Gastrocnemius medialis (tissue), 4 donors: ENCODE results near the gene SPRY2. TPM values are rescaled to one million over a fixed set of nuclear protein-coding genes. Genes with fewer than 3 reads are reported as not detected.
A peak's percentile ranks its signal among the peaks of the same experiment; 100 is the strongest.
"Not testable (repeated sequence)": the region's sequence is repeated elsewhere in the genome, so short reads cannot be mapped to it uniquely, and the experiment has no call there.

Experiments used
- ATAC-seq, 2 donors: fragments of 150-250 bp; one replicate each; pipeline ENCODE4 v1.9.1; 2016
- DNase-seq, 2 donors: peaks; one replicate each; pipeline ENCODE4 v3.0.0-alpha.2; 2019
- H3K27ac ChIP-seq, 4 donors: fragments of 200-600 bp; sonication (generic); 1 replicate in 1 of 4; 2 replicates in 3 of 4; pipeline ENCODE4 v1.5.1; 2016 to 2018; ENCODE audit warnings: mild to moderate bottlenecking in 2 of 4, moderate library complexity in 1 of 4
- H3K27me3 ChIP-seq, 3 donors: fragments of 200-600 bp; sonication (generic) in 2 of 3; 1 replicate in 1 of 3; 2 replicates in 2 of 3; pipeline versions ENCODE4 v1.5.1 to v1.6.0; 2016 to 2019; ENCODE audit warnings: mild to moderate bottlenecking in 1 of 3, moderate library complexity in 1 of 3
- H3K36me3 ChIP-seq, 2 donors: fragments of 200-600 bp; sonication (generic) in 1 of 2; one replicate each; pipeline ENCODE4 v1.5.1; 2017 to 2018
- H3K4me1 ChIP-seq, 2 donors: fragments of 200-600 bp; sonication (generic) in 1 of 2; one replicate each; pipeline ENCODE4 v1.5.1; 2016 to 2017; ENCODE audit warnings: mild to moderate bottlenecking in 2 of 2
- H3K4me3 ChIP-seq, 4 donors: fragments of 200-600 bp; sonication (generic) in 3 of 4; 1 replicate in 1 of 4; 2 replicates in 3 of 4; pipeline ENCODE4 v1.5.1; 2016 to 2019; ENCODE audit warnings: mild to moderate bottlenecking in 2 of 4
- H3K9me3 ChIP-seq, 3 donors: fragments of 200-600 bp; sonication (generic) in 2 of 3; 1 replicate in 1 of 3; 2 replicates in 2 of 3; pipeline ENCODE4 v1.5.1; 2016 to 2019
- CTCF ChIP-seq, 5 experiments: fragments of 450-650 bp in 3 of 5; fragments of 200-600 bp in 2 of 5; sonication (generic) in 2 of 5; IDR thresholded peaks in 4 of 5; conservative IDR thresholded peaks in 1 of 5; 1 replicate in 4 of 5; 2 replicates in 1 of 5; pipeline ENCODE4 v1.5.1; 2016 to 2019; ENCODE audit warnings: antibody characterized with exemption in 5 of 5, mild to moderate bottlenecking in 3 of 5, moderate library complexity in 3 of 5
- POLR2A ChIP-seq, 2 donors: fragments of 450-650 bp; IDR thresholded peaks; one replicate each; pipeline ENCODE4 v1.6.1; 2017; ENCODE audit warnings: antibody characterized with exemption in 2 of 2, mild to moderate bottlenecking in 2 of 2, moderate library complexity in 2 of 2
- in situ Hi-C, 4 donors: fragments of 200-750 bp; cut with MboI; loops; one replicate each; pipeline versions ENCODE4 v1.15.0 to v1.8.0; 2017; ENCODE audit warnings: low sequenced_read_pairs in 4 of 4
- intact Hi-C: fragments of 100-400 bp; cut with DNase I; formaldehyde crosslinking; loops from one replicate; pipeline ENCODE4 v1.15.1; 2023; ENCODE audit warnings: low total_unique reads
- total RNA-seq, 4 donors: library from RNA; depleted of rRNA; stranded (reverse); fragments of >200 nt; gene quantifications; one replicate each; pipeline versions ENCODE4 v1.1.0 to v1.2.3, GENCODE V29; 2016

The SPRY2 gene
- total RNA-seq, 4 donors from 2014 or later, result 15.7 to 32.2 (median 22.2) TPM

- TF ChIP-seq CTCF (IDR thresholded peaks at IDR 0.05 in 4 of 5, conservative IDR thresholded peaks at IDR 0.05 in 1 of 5) (no peak), POLR2A (IDR thresholded peaks at IDR 0.05) (no peak)
- no peak overlapping the region for H3K4me3 ChIP-seq
- peak overlapping the region; percentile 2 to 37 (median 28) for H3K27ac ChIP-seq
- H3K9me3 ChIP-seq, result no peaks in the 10 kb centered on the region
- in situ Hi-C loops, result loop anchor here (5.0 to 25.0 kb wide), 4 partner anchors 586 to 686 kb away; no protein-coding TSS in a partner anchor
- peaks cover 9 to 13% of the 10 kb centered on the region in 2 donors for H3K4me1 ChIP-seq
- intact Hi-C loops, result loop anchor here (5.0 kb wide), 1 partner anchor 583 kb away; no protein-coding TSS in a partner anchor
- DNase-seq (no peak), ATAC-seq (no peak)
- no peaks in the 10 kb centered on the region for H3K27me3 ChIP-seq
- no peaks in the 10 kb centered on the region for H3K36me3 ChIP-seq
Observed at GRCh38 chr13:80360453-80360800, 19.5 kb upstream of the SPRY2 start.

GRCh38 chr13:80359778-80360452, 19.0 kb upstream of the SPRY2 start:
- Histone ChIP-seq H3K27me3 (no peaks in the 10 kb centered on the region), H3K27ac (peak overlapping the region in 3 of 4 donors; percentile 20 to 37 (median 35)), H3K9me3 (no peaks in the 10 kb centered on the region), H3K4me1 (peaks cover 9 to 13% of the 10 kb centered on the region in 2 donors), H3K36me3 (no peaks in the 10 kb centered on the region), H3K4me3 (no peak overlapping the region)
- intact Hi-C loops, result loop anchor here (5.0 kb wide), 1 partner anchor 583 kb away; no protein-coding TSS in a partner anchor
- ATAC-seq, result peak in 1 of 2 donors; percentile 67
- in situ Hi-C loops, result loop anchor here (5.0 to 25.0 kb wide), 4 partner anchors 585 to 685 kb away; no protein-coding TSS in a partner anchor
- DNase-seq, result no peak
- no peak for TF ChIP-seq CTCF (IDR thresholded peaks at IDR 0.05 in 4 of 5, conservative IDR thresholded peaks at IDR 0.05 in 1 of 5)

- ATAC-seq (no peak), DNase-seq (no peak)
- H3K9me3 ChIP-seq, result no peaks in the 10 kb centered on the region
- peaks cover 9 to 13% of the 10 kb centered on the region in 2 donors for H3K4me1 ChIP-seq
- H3K36me3 ChIP-seq, result no peaks in the 10 kb centered on the region
- peak overlapping the region in 2 of 4 donors; percentile 29 to 37 for H3K27ac ChIP-seq
- H3K4me3 ChIP-seq, result no peak overlapping the region
- in situ Hi-C loops (loop anchor here in 2 of 4 donors (25.0 kb wide), 1 partner anchor 672 kb away; no protein-coding TSS in a partner anchor), intact Hi-C loops (no loop called here)
- TF ChIP-seq CTCF (IDR thresholded peaks at IDR 0.05 in 4 of 5, conservative IDR thresholded peaks at IDR 0.05 in 1 of 5) (no peak), POLR2A (IDR thresholded peaks at IDR 0.05) (no peak)
- H3K27me3 ChIP-seq, result no peaks in the 10 kb centered on the region
Observed at GRCh38 chr13:80359414-80359777, 18.5 kb upstream of the SPRY2 start.

GRCh38 chr13:80355496-80356094, 14.7 kb upstream of the SPRY2 start:
- H3K27ac ChIP-seq, H3K36me3 ChIP-seq, H3K9me3 ChIP-seq, H3K4me3 ChIP-seq, DNase-seq, intact Hi-C loops, ATAC-seq, H3K4me1 ChIP-seq, H3K27me3 ChIP-seq: not testable (repeated sequence)
- in situ Hi-C loops, result loop anchor here in 2 of 4 donors (25.0 kb wide), 1 partner anchor 668 kb away; no protein-coding TSS in a partner anchor

- in situ Hi-C loops, result loop anchor here in 2 of 4 donors (25.0 kb wide), 1 partner anchor 936 kb away; the partner anchor contains the start of gene RBM26 (in 2 of the 2)
- Histone ChIP-seq H3K4me1 (peaks cover 4 to 23% of the 10 kb centered on the region in 2 donors), H3K27me3 (no peaks in the 10 kb centered on the region), H3K9me3 (no peaks in the 10 kb centered on the region), H3K36me3 (no peaks in the 10 kb centered on the region), H3K27ac (no peak overlapping the region), H3K4me3 (no peak overlapping the region)
- intact Hi-C loops, result loop anchor here (10.0 kb wide), 3 partner anchors 116 to 666 kb away; no protein-coding TSS in a partner anchor
- ATAC-seq (no peak), DNase-seq (no peak)
- no peak for TF ChIP-seq CTCF (IDR thresholded peaks at IDR 0.05 in 4 of 5, conservative IDR thresholded peaks at IDR 0.05 in 1 of 5)
- TF ChIP-seq POLR2A (IDR thresholded peaks at IDR 0.05), result no peak
Observed at GRCh38 chr13:80348750-80349149, 7.8 kb upstream of the SPRY2 start.
